HepG2 (cell line): ENCODE results near the gene TLDC2. TPM values are rescaled to one million over a fixed set of nuclear protein-coding genes. Genes with fewer than 3 reads are reported as not detected.
A peak's percentile ranks its signal among the peaks of the same experiment; 100 is the strongest.

Experiments
- CBX2 ChIP-seq, 2 experiments: fragments of 200-600 bp in 1 of 2; sonication (generic); formaldehyde crosslinking in 1 of 2; IDR thresholded peaks; 2 replicates each; pipeline versions ENCODE4 v1.7.0 to v1.8.1; 2018 to 2022; ENCODE audit warnings: low read depth in 2 of 2, low read length in 1 of 2, mild to moderate bottlenecking in 1 of 2, missing genetic modification reagents in 1 of 2
- ESRRA ChIP-seq: sonication (generic); formaldehyde crosslinking; IDR thresholded peaks from 2 replicates; pipeline ENCODE4 v1.5.1; 2020; ENCODE audit warnings: mild to moderate bottlenecking, low read depth, missing genetic modification reagents
- HOXA5 ChIP-seq: sonication (generic); formaldehyde crosslinking; IDR thresholded peaks from 2 replicates; pipeline ENCODE4 v1.4.0; 2020; ENCODE audit warnings: missing genetic modification reagents
- KMT2A ChIP-seq: sonication (generic); formaldehyde crosslinking; IDR thresholded peaks from 2 replicates; pipeline ENCODE4 v1.4.0; 2020; ENCODE audit warnings: missing genetic modification reagents
- NAIF1 ChIP-seq: sonication (generic); formaldehyde crosslinking; IDR thresholded peaks from 2 replicates; pipeline ENCODE4 v1.5.0; 2020; ENCODE audit warnings: mild to moderate bottlenecking, missing genetic modification reagents, borderline replicate concordance
- PCBP1 ChIP-seq: fragments of 200-400 bp; formaldehyde crosslinking; IDR thresholded peaks from 2 replicates; pipeline ENCODE4 v1.6.1; 2017; ENCODE audit warnings: mild to moderate bottlenecking, low read depth, low read length, borderline replicate concordance
- SATB2 ChIP-seq: sonication (generic); formaldehyde crosslinking; IDR thresholded peaks from 2 replicates; pipeline ENCODE4 v1.5.0; 2020; ENCODE audit warnings: missing genetic modification reagents
- SRSF4 ChIP-seq: fragments of 200-400 bp; formaldehyde crosslinking; IDR thresholded peaks from one replicate; pipeline ENCODE4 v1.6.1; 2018; ENCODE audit warnings: mild to moderate bottlenecking, low read depth, low read length, moderate library complexity; ENCODE audit not compliant: poor library complexity, severe bottlenecking
- STAG1 ChIP-seq: sonication (generic); formaldehyde crosslinking; IDR thresholded peaks from 2 replicates; pipeline ENCODE4 v1.4.0; 2020; ENCODE audit warnings: missing genetic modification reagents
- TBL1XR1 ChIP-seq: fragments of 150-350 bp; IDR thresholded peaks from 2 replicates; pipeline ENCODE4 v1.6.1; 2014; ENCODE audit warnings: borderline replicate concordance, low read length; ENCODE audit not compliant: partially characterized antibody
- THAP11 ChIP-seq: IDR thresholded peaks from 2 replicates; pipeline ENCODE4 v1.6.1; 2016; ENCODE audit warnings: missing biosample characterization, missing genetic modification reagents
- U2AF2 ChIP-seq: fragments of 200-400 bp; formaldehyde crosslinking; IDR thresholded peaks from 2 replicates; pipeline ENCODE4 v1.6.1; 2017; ENCODE audit warnings: low read depth, mild to moderate bottlenecking, low read length
- XBP1 ChIP-seq: sonication (generic); formaldehyde crosslinking; IDR thresholded peaks from 2 replicates; pipeline ENCODE4 v1.5.0; 2020; ENCODE audit warnings: missing genetic modification reagents
- ZBTB8A ChIP-seq: sonication (generic); formaldehyde crosslinking; IDR thresholded peaks from 2 replicates; pipeline ENCODE4 v1.4.0; 2020; ENCODE audit warnings: mild to moderate bottlenecking, low read depth, missing genetic modification reagents, borderline replicate concordance
- ZKSCAN1 ChIP-seq: fragments of 150-350 bp; IDR thresholded peaks from 2 replicates; pipeline ENCODE4 v1.6.1; 2014; ENCODE audit warnings: low read length
- ZNF224 ChIP-seq: sonication (generic); formaldehyde crosslinking; IDR thresholded peaks from 2 replicates; pipeline ENCODE4 v1.5.0; 2020; ENCODE audit warnings: mild to moderate bottlenecking, missing genetic modification reagents
- ZNF24 ChIP-seq: fragments of 450-650 bp; IDR thresholded peaks from 2 replicates; pipeline ENCODE4 v1.6.1; 2017; ENCODE audit warnings: antibody characterized with exemption, mild to moderate bottlenecking
- ZNF256 ChIP-seq: sonication (generic); formaldehyde crosslinking; conservative IDR thresholded peaks from 2 replicates; pipeline ENCODE4 v1.4.0; 2020; ENCODE audit warnings: missing genetic modification reagents
- ZNF260 ChIP-seq: sonication (generic); formaldehyde crosslinking; IDR thresholded peaks from 2 replicates; pipeline ENCODE4 v1.4.0; 2020; ENCODE audit warnings: missing genetic modification reagents, low read depth, mild to moderate bottlenecking, borderline replicate concordance
- ZNF782 ChIP-seq: sonication (generic); formaldehyde crosslinking; IDR thresholded peaks from 2 replicates; pipeline ENCODE4 v1.4.0; 2020; ENCODE audit warnings: missing genetic modification reagents, mild to moderate bottlenecking, borderline replicate concordance
- ZNF891 ChIP-seq: sonication (generic); formaldehyde crosslinking; IDR thresholded peaks from 2 replicates; pipeline ENCODE4 v1.5.0; 2020; ENCODE audit warnings: mild to moderate bottlenecking, missing genetic modification reagents
- ZSCAN21 ChIP-seq: sonication (generic); formaldehyde crosslinking; IDR thresholded peaks from 2 replicates; pipeline ENCODE4 v1.8.0; 2022; ENCODE audit warnings: mild to moderate bottlenecking, missing genetic modification reagents, moderate library complexity, borderline replicate concordance
- polyA plus RNA-seq, 8 experiments: library from polyadenylated mRNA; depleted of rRNA in 3 of 8; stranded (reverse) in 7 of 8; unstranded in 1 of 8; fragments of >200 nt; fragmentation: Illumina TruSeq in 4 of 8; extraction: Trizol in 4 of 8; gene quantifications; 2 replicates each; pipeline versions ENCODE4 v1.2.1 to v1.2.3, GENCODE V29; 2011 to 2016; ENCODE audit warnings: low read depth in 4 of 8, missing spikeins in 1 of 8, mixed read lengths in 1 of 8; ENCODE audit not compliant: insufficient read depth in 1 of 8
- total RNA-seq, 5 experiments: library from RNA; depleted of rRNA; stranded (reverse); fragments of >200 nt; fragmentation: Illumina TruSeq; extraction: Trizol; gene quantifications; 2 replicates each; pipeline ENCODE4 v1.2.3, GENCODE V29; 2016; ENCODE audit warnings: low read depth in 1 of 5
- TF ChIP-seq, protein P1 (sequence below): sonication (generic); formaldehyde crosslinking; conservative IDR thresholded peaks from 2 replicates; pipeline ENCODE4 v1.8.1; 2023; ENCODE audit warnings: missing genetic modification reagents
- TF ChIP-seq, protein P2 (sequence below): sonication (generic); formaldehyde crosslinking; IDR thresholded peaks from 2 replicates; pipeline ENCODE4 v1.4.0; 2020; ENCODE audit warnings: missing genetic modification reagents, mild to moderate bottlenecking, borderline replicate concordance
- TF ChIP-seq, protein P3 (sequence below): sonication (generic); formaldehyde crosslinking; IDR thresholded peaks from 2 replicates; pipeline ENCODE4 v1.8.1; 2023; ENCODE audit warnings: missing genetic modification reagents, inconsistent platforms, borderline replicate concordance

The TLDC2 gene
- total and polyA plus RNA-seq, 2 of the 13 experiments (the other 11 are each of a cell fraction or from before 2014, with no cell fraction given): 1.5 to 1.6 TPM

DNA sequence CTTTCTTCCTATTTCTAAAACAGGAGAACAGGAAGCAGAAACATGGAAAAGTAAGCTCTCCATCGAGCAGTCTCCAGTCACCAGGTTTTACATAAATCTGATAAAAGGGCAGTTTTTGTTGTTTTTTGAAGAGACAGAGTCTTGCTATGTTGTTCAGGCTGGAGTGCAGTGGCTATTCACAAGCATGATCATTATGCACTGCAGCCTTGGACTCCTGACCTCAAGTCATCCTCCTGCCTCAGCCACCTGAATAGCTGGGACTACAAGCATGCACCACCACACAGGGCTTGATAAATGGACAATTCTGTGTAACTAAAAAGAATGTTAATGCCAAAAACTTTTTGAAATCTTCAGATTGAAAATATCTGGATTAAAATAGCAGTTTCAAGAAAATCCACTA, 51.8 kb downstream of the TLDC2 start (continued):
- TF ChIP-seq ZNF256 (CRISPR knock-in tag) (no peak), NAIF1 (no peak), SRSF4 (no peak), STAG1 (CRISPR knock-in tag) (no peak), THAP11 (0 out of 2 replicates have a peak, but pooled peaks have one; percentile 21), ZSCAN21 (CRISPR knock-in tag) (no peak), SATB2 (CRISPR knock-in tag) (no peak), PCBP1 (no peak), KMT2A (no peak), ZKSCAN1 (no peak), ZNF224 (peak; percentile 48; the same call in 1 of the 2 replicates), CBX2 (IDR thresholded peaks at IDR 0.05; ENCODE audit: low read depth, low read length) (no peak), CBX2 (CRISPR knock-in tag; IDR thresholded peaks at IDR 0.05; ENCODE audit: low read depth) (no peak), ZBTB8A (no peak), XBP1 (CRISPR knock-in tag) (no peak), U2AF2 (no peak), HOXA5 (CRISPR knock-in tag) (no peak), ZNF260 (no peak), ZNF891 (CRISPR knock-in tag) (no peak), ZNF24 (no peak), TBL1XR1 (no peak), ESRRA (CRISPR knock-in tag) (0 out of 2 replicates have a peak, but pooled peaks have one; percentile 47), ZNF782 (CRISPR knock-in tag) (no peak)
- TF ChIP-seq, protein P1, sequence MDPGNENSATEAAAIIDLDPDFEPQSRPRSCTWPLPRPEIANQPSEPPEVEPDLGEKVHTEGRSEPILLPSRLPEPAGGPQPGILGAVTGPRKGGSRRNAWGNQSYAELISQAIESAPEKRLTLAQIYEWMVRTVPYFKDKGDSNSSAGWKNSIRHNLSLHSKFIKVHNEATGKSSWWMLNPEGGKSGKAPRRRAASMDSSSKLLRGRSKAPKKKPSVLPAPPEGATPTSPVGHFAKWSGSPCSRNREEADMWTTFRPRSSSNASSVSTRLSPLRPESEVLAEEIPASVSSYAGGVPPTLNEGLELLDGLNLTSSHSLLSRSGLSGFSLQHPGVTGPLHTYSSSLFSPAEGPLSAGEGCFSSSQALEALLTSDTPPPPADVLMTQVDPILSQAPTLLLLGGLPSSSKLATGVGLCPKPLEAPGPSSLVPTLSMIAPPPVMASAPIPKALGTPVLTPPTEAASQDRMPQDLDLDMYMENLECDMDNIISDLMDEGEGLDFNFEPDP (CRISPR knock-in tag): no peak
- TF ChIP-seq, protein P2, sequence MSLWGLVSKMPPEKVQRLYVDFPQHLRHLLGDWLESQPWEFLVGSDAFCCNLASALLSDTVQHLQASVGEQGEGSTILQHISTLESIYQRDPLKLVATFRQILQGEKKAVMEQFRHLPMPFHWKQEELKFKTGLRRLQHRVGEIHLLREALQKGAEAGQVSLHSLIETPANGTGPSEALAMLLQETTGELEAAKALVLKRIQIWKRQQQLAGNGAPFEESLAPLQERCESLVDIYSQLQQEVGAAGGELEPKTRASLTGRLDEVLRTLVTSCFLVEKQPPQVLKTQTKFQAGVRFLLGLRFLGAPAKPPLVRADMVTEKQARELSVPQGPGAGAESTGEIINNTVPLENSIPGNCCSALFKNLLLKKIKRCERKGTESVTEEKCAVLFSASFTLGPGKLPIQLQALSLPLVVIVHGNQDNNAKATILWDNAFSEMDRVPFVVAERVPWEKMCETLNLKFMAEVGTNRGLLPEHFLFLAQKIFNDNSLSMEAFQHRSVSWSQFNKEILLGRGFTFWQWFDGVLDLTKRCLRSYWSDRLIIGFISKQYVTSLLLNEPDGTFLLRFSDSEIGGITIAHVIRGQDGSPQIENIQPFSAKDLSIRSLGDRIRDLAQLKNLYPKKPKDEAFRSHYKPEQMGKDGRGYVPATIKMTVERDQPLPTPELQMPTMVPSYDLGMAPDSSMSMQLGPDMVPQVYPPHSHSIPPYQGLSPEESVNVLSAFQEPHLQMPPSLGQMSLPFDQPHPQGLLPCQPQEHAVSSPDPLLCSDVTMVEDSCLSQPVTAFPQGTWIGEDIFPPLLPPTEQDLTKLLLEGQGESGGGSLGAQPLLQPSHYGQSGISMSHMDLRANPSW (CRISPR knock-in tag): no peak
- TF ChIP-seq, protein P3, sequence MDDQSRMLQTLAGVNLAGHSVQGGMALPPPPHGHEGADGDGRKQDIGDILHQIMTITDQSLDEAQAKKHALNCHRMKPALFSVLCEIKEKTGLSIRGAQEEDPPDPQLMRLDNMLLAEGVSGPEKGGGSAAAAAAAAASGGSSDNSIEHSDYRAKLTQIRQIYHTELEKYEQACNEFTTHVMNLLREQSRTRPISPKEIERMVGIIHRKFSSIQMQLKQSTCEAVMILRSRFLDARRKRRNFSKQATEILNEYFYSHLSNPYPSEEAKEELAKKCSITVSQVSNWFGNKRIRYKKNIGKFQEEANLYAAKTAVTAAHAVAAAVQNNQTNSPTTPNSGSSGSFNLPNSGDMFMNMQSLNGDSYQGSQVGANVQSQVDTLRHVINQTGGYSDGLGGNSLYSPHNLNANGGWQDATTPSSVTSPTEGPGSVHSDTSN: no peak
